HEK293 (cell line): ENCODE data around the gene PODN.

Source experiments
- YY1 ChIP-seq: fragments of 450-650 bp; formaldehyde crosslinking; IDR thresholded peaks from 2 replicates; pipeline ENCODE4 v1.5.1; 2018; ENCODE audit warnings: missing biosample characterization, missing genetic modification characterization
- ZEB2 ChIP-seq: fragments of 450-650 bp; formaldehyde crosslinking; IDR thresholded peaks from 2 replicates; pipeline ENCODE4 v1.5.1; 2016; ENCODE audit warnings: missing biosample characterization, missing genetic modification characterization
- ZNF354C ChIP-seq: fragments of 450-650 bp; formaldehyde crosslinking; IDR thresholded peaks from 2 replicates; pipeline ENCODE4 v1.5.1; 2016; ENCODE audit warnings: missing biosample characterization, missing genetic modification characterization, low read depth, borderline replicate concordance
- ZNF362 ChIP-seq: fragments of 450-650 bp; formaldehyde crosslinking; IDR thresholded peaks from 2 replicates; pipeline ENCODE4 v1.5.1; 2016; ENCODE audit warnings: missing biosample characterization, missing genetic modification characterization
- ZNF747 ChIP-seq: fragments of 450-650 bp; formaldehyde crosslinking; IDR thresholded peaks from 2 replicates; pipeline ENCODE4 v1.5.1; 2016; ENCODE audit warnings: missing biosample characterization, missing genetic modification characterization
- TF ChIP-seq, protein P1 (sequence below): fragments of 450-650 bp; formaldehyde crosslinking; IDR thresholded peaks from 2 replicates; pipeline ENCODE4 v1.5.1; 2016; ENCODE audit warnings: missing biosample characterization, missing genetic modification characterization, low read depth
- TF ChIP-seq, protein P2 (sequence below): fragments of 450-650 bp; formaldehyde crosslinking; IDR thresholded peaks from 2 replicates; pipeline ENCODE4 v1.5.1; 2016; ENCODE audit warnings: missing biosample characterization, missing genetic modification characterization
- TF ChIP-seq, protein P3 (sequence below): fragments of 450-650 bp; formaldehyde crosslinking; IDR thresholded peaks from 2 replicates; pipeline ENCODE4 v1.5.1; 2016; ENCODE audit warnings: missing biosample characterization, missing genetic modification characterization

- TF ChIP-seq ZEB2 (no peak), ZNF354C (tag by site-specific recombination) (no peak), ZNF747 (tag by site-specific recombination) (no peak), YY1 (no peak), ZNF362 (no peak)
- TF ChIP-seq, protein P1, sequence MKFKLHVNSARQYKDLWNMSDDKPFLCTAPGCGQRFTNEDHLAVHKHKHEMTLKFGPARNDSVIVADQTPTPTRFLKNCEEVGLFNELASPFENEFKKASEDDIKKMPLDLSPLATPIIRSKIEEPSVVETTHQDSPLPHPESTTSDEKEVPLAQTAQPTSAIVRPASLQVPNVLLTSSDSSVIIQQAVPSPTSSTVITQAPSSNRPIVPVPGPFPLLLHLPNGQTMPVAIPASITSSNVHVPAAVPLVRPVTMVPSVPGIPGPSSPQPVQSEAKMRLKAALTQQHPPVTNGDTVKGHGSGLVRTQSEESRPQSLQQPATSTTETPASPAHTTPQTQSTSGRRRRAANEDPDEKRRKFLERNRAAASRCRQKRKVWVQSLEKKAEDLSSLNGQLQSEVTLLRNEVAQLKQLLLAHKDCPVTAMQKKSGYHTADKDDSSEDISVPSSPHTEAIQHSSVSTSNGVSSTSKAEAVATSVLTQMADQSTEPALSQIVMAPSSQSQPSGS (tag by site-specific recombination) = no peak
- TF ChIP-seq, protein P2, sequence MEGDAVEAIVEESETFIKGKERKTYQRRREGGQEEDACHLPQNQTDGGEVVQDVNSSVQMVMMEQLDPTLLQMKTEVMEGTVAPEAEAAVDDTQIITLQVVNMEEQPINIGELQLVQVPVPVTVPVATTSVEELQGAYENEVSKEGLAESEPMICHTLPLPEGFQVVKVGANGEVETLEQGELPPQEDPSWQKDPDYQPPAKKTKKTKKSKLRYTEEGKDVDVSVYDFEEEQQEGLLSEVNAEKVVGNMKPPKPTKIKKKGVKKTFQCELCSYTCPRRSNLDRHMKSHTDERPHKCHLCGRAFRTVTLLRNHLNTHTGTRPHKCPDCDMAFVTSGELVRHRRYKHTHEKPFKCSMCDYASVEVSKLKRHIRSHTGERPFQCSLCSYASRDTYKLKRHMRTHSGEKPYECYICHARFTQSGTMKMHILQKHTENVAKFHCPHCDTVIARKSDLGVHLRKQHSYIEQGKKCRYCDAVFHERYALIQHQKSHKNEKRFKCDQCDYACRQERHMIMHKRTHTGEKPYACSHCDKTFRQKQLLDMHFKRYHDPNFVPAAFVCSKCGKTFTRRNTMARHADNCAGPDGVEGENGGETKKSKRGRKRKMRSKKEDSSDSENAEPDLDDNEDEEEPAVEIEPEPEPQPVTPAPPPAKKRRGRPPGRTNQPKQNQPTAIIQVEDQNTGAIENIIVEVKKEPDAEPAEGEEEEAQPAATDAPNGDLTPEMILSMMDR = no peak
- TF ChIP-seq, protein P3, sequence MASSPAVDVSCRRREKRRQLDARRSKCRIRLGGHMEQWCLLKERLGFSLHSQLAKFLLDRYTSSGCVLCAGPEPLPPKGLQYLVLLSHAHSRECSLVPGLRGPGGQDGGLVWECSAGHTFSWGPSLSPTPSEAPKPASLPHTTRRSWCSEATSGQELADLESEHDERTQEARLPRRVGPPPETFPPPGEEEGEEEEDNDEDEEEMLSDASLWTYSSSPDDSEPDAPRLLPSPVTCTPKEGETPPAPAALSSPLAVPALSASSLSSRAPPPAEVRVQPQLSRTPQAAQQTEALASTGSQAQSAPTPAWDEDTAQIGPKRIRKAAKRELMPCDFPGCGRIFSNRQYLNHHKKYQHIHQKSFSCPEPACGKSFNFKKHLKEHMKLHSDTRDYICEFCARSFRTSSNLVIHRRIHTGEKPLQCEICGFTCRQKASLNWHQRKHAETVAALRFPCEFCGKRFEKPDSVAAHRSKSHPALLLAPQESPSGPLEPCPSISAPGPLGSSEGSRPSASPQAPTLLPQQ (tag by site-specific recombination) = no peak
These were observed 46.9 kb downstream of the PODN start for GRCh38 chr1:53108646-53109580.
